COLO668 (cell line): ENCODE measurements around the gene SEH1L.
"Not testable (repeated sequence)": the region's sequence is repeated elsewhere in the genome, so short reads cannot be mapped to it uniquely, and the experiment has no call there.

Experiments
- DNase-seq: peaks from one replicate; lab custom pipeline; 2025; ENCODE audit not compliant: unreplicated experiment; lab: John Stamatoyannopoulos, UW

Gene SEH1L

GRCh38 chr18:12995424-12995823 is 47.6 kb downstream of the SEH1L start:
- no peak for DNase-seq

DNA sequence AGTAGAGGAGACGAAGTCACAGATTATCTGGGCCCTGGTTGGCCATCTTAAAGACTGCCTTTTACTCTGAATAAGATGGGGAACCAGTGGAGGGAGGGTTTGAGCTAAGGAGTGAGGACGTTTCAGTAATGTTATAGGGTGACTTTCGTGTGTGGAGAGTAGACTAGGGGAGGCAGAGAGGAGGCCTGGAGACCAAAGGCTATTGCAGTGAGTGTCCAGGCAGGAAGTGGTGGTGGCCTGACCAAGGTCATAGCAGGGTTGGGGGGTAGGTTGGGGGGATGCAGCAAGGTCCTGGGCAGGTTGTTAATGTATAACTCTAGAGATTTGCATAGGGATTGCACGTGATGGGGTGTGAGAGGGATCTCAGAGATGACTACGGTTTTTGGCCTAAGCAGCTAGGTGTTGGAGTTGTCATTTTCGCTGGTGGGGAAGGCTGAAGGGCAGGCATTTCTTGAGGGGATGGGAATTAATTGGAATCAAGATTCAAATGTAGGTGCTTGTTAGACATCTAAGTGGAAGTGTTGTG is 48.2 kb downstream of the SEH1L start:
- no peak for DNase-seq

- DNase-seq = no peak
Observed at GRCh38 chr18:12996661-12997292, 49.0 kb downstream of the SEH1L start.

DNA sequence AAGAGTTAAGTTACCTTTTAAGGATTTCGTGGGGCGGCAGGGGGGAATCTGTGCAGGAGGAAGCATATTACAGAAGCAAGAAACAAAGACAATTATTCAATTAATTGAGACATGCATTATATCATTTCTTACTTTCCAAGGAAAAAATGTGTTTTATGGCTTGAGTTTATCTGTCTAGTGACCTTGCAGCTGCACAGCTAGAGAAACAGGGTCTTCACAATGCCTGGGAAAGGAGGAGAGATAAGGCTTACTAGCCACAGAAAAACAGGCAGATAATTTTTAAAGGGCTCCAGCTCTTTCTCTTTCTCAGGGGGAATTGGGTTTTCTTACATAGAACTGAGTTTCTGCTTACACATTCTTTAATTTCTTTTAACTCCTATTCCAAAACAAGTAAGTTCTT is 49.5 kb downstream of the SEH1L start:
- not testable (repeated sequence) for DNase-seq

GRCh38 chr18:12998332-12999060 is 50.7 kb downstream of the SEH1L start:
- DNase-seq = no peak

- DNase-seq = no peak
Observed at GRCh38 chr18:13003466-13003896, 55.7 kb downstream of the SEH1L start.

- no peak for DNase-seq
Observed at GRCh38 chr18:13004396-13004795, 56.6 kb downstream of the SEH1L start.

- no peak for DNase-seq
Observed at GRCh38 chr18:13005289-13005688, 57.5 kb downstream of the SEH1L start.

- no peak for DNase-seq
Observed at GRCh38 chr18:13006531-13007247, 58.9 kb downstream of the SEH1L start.

DNA sequence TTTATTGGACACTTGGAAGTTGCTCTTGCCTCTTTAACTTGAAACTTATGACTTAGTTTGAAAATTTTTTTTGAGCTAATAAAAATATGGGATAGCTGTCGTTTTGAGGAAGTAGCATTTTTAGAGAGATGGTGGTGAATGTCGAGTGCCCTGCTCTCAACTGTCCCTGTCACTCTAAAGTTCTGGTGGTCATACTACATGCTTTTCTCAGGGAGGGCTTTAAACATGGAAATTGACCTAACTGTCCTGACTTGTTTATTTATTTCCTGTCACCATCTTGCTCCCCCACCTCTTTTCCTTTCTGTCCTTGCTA is 59.4 kb downstream of the SEH1L start:
- no peak for DNase-seq

DNA sequence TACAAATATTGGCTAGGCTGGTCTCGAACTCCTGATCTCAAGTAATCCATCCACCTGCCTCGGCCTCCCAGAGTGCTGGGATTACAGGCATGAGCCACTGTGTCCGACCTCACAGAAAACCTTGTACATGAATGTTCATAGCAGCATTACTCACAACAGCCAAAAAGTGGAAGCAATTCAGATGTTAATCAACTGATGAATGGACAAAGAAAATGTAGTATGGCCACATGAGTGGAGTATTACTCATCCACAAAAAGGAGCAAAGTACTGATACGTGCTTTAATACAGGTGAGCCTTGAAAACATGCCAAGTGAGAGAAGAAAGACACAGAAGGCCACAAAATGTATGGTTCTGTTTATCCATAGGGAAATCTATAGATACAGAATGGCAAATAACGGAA is 63.9 kb downstream of the SEH1L start:
- no peak for DNase-seq

DNA sequence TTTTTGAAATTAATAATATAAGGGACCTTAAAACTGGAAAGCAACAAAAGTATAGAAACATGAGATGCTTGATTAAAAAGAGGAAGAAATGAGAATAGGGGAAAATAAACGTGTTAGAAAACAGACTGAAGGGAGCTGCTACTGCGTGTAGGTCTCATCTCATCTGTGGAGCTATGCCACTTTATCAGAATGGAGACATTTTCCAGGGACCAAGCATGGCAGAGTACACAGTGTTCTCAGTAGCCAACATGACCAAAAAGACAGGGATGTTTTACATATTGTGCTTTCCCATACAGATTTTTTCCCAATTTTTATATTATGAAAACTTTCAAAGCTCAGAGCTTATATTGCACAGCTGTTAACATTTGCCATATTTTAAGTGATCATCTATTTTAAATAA is 66.4 kb downstream of the SEH1L start:
- DNase-seq = no peak

GRCh38 chr18:13014818-13015217 is 67.0 kb downstream of the SEH1L start:
- no peak for DNase-seq

DNA sequence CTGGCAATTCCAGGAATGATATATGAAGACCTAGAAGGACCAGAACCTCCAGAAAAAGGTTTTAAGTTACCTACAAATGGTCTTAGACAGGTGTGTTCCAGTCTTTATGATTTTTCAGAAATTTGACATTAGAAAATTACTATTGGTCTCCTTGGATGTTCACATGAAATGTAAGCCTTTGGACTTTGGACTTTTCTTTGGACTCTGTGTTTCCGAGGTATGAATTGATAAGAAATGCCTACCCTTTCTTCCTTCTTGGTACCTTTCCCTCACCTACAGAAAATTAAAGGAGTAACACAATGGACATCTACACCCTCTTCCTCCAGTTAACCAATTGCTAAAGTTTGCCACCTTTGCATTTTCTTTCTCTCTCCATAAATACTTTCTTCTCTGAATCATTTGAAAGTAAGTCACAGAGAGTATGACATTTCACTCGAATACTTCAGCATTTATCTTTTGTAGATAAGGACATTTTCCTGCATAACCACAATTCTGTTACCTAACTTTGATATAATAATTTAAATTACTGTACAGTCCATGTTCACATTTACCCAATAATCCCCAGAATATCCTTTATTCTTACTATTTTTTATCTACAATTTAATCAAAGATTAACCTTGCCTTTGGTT is 69.5 kb downstream of the SEH1L start:
- no peak for DNase-seq

DNA sequence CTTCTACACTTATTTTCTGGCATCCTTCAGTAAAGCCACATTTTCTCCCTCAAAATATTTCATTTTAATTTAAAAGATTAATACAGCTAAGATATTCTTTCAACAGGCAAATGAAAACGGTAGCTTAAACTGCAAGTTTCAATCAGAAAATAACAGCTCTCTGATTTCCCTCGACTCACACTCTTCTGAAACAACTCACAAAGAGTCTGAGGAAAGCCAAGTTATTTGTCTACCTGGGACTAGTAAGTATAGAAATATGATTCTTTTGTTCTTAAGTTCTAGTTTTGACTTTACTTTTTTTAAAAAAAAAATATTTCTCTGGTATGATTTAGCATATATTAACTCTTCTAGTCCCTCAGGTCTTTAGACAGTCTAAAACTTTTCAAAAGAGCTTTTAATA is 70.6 kb downstream of the SEH1L start:
- no peak for DNase-seq

GRCh38 chr18:13019301-13019700 is 71.5 kb downstream of the SEH1L start:
- DNase-seq = no peak

GRCh38 chr18:13022644-13023043 is 74.8 kb downstream of the SEH1L start:
- no peak for DNase-seq

DNA sequence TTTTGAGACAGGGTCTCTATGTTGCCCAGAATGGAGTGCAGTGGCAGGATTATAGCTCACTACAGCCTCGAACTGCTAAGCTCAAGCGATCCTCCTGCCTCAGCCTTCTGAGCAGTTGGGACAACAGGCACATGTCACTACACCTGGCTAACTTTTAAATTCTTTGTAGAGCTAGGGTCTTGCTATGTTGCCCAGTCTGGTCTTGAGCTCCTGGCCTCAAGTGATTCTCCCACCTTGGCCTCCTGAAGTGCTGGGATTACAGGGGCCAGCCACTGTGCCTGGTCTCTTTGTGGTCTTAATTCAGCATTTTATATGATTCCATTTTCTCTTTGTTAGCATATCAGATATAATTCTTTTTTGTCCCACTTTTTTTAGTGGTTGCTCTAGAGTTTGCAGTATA is 77.4 kb downstream of the SEH1L start:
- DNase-seq = no peak

DNA sequence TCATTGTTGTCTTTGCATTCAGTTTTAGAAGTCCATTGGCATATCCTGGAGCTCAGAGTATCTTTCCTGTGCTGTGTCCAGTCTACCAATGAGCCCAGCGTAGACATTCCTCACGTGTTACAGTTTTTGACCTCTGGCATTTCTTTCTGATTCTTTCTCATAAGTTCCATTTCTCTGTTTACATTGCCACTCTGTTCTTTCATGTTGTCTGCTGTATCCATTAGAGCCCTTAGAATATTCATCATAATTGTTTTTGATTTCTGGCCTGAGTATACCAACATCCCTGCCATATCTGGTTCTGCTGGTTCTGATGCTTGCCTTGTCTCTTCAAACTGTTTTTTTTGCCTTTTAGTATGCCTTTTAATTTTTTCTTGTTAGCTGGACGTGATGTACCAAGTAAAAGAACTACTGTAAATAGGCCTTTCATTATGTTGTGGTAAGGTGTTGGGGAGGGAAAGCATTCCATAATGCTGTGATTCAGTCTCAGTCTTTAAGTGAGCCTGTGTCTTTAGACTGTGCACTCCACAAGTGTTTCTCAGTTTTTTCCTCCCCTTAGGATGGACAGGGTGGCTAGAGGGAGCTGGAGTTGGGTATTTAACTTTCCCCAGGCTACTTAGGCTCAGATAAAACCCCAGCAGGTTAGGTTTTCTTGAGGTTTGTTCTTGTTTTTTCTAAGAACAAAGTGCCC is 78.9 kb downstream of the SEH1L start:
- DNase-seq = no peak

- no peak for DNase-seq
Observed at GRCh38 chr18:13028869-13029268, 81.1 kb downstream of the SEH1L start.

DNA sequence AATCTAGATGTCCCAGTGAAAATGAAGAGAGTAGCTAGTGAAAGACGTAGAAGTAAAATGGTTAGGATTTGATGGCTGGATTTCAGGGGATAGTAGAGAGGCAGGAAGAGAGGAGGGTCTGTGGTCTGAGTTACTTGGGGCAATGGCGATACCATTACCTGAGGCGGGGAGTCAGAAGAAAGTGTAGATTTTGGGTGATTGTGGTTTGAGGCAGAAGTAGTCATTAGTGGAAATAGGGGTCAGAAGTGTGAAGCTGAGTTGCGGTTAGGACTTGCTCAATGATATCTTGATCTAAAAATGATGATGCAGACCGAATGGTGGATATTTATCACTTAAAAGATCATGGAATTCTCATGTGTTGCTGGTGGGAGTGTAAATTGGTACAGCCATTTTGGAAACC is 84.4 kb downstream of the SEH1L start:
- no peak for DNase-seq
